Sigmoid colon (tissue), 7 donors: ENCODE results near the gene UTS2B. TPM values are rescaled to one million over a fixed set of nuclear protein-coding genes. Genes with fewer than 3 reads are reported as not detected.

Source experiments
- DNase-seq: peaks from one replicate; pipeline ENCODE4 v3.0.0-alpha.2; 2019
- H3K27ac ChIP-seq, 4 donors: fragments of 200-600 bp; sonication (generic); one replicate each; pipeline ENCODE4 v1.5.1; 2016 to 2019; ENCODE audit warnings: mild to moderate bottlenecking in 1 of 4
- H3K27me3 ChIP-seq, 3 donors: fragments of 200-600 bp; sonication (generic); one replicate each; pipeline ENCODE4 v1.5.1; 2019; ENCODE audit warnings: mild to moderate bottlenecking in 1 of 3
- H3K36me3 ChIP-seq, 4 donors: fragments of 200-600 bp; sonication (generic); one replicate each; pipeline ENCODE4 v1.5.1; 2016 to 2019
- H3K4me1 ChIP-seq, 4 donors: fragments of 200-600 bp; sonication (generic); one replicate each; pipeline ENCODE4 v1.5.1; 2017 to 2019
- H3K4me3 ChIP-seq, 4 donors: fragments of 200-600 bp; sonication (generic); one replicate each; pipeline ENCODE4 v1.5.1; 2017 to 2019; ENCODE audit warnings: mild to moderate bottlenecking in 2 of 4, moderate library complexity in 1 of 4
- H3K9me3 ChIP-seq, 4 donors: fragments of 200-600 bp in 3 of 4; sonication (generic) in 3 of 4; one replicate each; pipeline versions ENCODE4 v1.5.1 to v1.6.1; 2013 to 2019
- CTCF ChIP-seq, 4 experiments: fragments of 450-650 bp in 3 of 4; fragments of 200-600 bp in 1 of 4; IDR thresholded peaks; one replicate each; pipeline ENCODE4 v1.5.1; 2016 to 2019; ENCODE audit warnings: antibody characterized with exemption in 4 of 4, mild to moderate bottlenecking in 3 of 4, moderate library complexity in 2 of 4
- EP300 ChIP-seq, 4 donors: sonication (generic); formaldehyde crosslinking; IDR thresholded peaks; one replicate each; pipeline ENCODE4 v1.6.1; 2017; ENCODE audit warnings: antibody characterized with exemption in 4 of 4
- POLR2A ChIP-seq, 2 donors: fragments of 450-650 bp; IDR thresholded peaks; one replicate each; pipeline ENCODE4 v1.6.1; 2016; ENCODE audit warnings: antibody characterized with exemption in 2 of 2, mild to moderate bottlenecking in 2 of 2, moderate library complexity in 2 of 2
- POLR2AphosphoS5 ChIP-seq, 4 donors: sonication (generic); formaldehyde crosslinking; IDR thresholded peaks; one replicate each; pipeline ENCODE4 v1.6.1; 2017; ENCODE audit warnings: antibody characterized with exemption in 4 of 4
- WGBS, 2 donors: extraction: QIAGEN DNeasy Blood & Tissue Kit; methylation state at CpG; one replicate each; pipeline ENCODE4 v1.1.7; 2013; 5-methylcytosine and 5-hydroxymethylcytosine counted together
- intact Hi-C: fragments of 100-400 bp; cut with DNase I; formaldehyde crosslinking; loops from one replicate; pipeline ENCODE4 v1.15.1; 2023
- polyA plus RNA-seq, 3 donors: library from polyadenylated mRNA; stranded (reverse); fragments of 200-250 nt; gene quantifications; one replicate each; pipeline ENCODE4 v1.2.3, GENCODE V29; 2013
- total RNA-seq, 4 donors: library from RNA; depleted of rRNA; stranded (reverse); fragments of >200 nt; gene quantifications; one replicate each; pipeline ENCODE4 v1.1.0, GENCODE V29; 2016
- donor health status: healthy with polysubstance abuse.
- donor health status: Bipolar disorder and iron deficiency.
- donor health status: healthy.

UTS2B gene
- total and polyA plus RNA-seq, 7 donors, result 0.17 to 0.71 (median 0.28) TPM; not detected in 4

GRCh38 chr3:191330530-191331048 lies 263 bp upstream of the UTS2B start:
- 14 to 42% methylated on average over 11 of the region's 11 CpGs for WGBS, 2 donors

GRCh38 chr3:191328962-191329653 lies 1.2 kb downstream of the UTS2B start, which contains the start of gene CCDC50:
CCDC50 (plus strand) TSS chr3:191329394; CDS start chr3:191329675, 281 bp downstream.
- intact Hi-C loops, result no loop called here
- Histone ChIP-seq H3K27ac (peak within 1 kb of the TSS; percentile 92 to 96 (median 92)), H3K9me3 (no peaks in the 10 kb centered on the region), H3K36me3 (no peaks in the 10 kb centered on the region), H3K4me1 (peaks cover 0 to 44% (median 32%) of the 10 kb centered on the region in 4 donors), H3K27me3 (no peaks in the 10 kb centered on the region), H3K4me3 (peak within 1 kb of the TSS; percentile 65 to 91 (median 90))
- 0 to 1% methylated on average over 63 of the region's 63 CpGs for WGBS, 2 donors
- no peak for TF ChIP-seq CTCF (IDR thresholded peaks at IDR 0.05)
- TF ChIP-seq POLR2AphosphoS5 (IDR thresholded peaks at IDR 0.05), result peak; percentile 70 to 87 (median 82)
- TF ChIP-seq EP300 (IDR thresholded peaks at IDR 0.05), result peak in 1 of 4 donors; percentile 30
- peak; percentile 20 to 43 for TF ChIP-seq POLR2A (IDR thresholded peaks at IDR 0.05)
- DNase-seq, result peak; percentile 93

More at GRCh38 chr3:191330530-191331048, 263 bp upstream of the UTS2B start:
- Histone ChIP-seq H3K27me3 (no peaks in the 10 kb centered on the region), H3K36me3 (no peaks in the 10 kb centered on the region), H3K27ac (peak overlapping the region; percentile 92 to 96 (median 92)), H3K4me3 (peak overlapping the region; percentile 65 to 91 (median 90)), H3K4me1 (peaks cover 0 to 58% (median 36%) of the 10 kb centered on the region in 4 donors), H3K9me3 (no peaks in the 10 kb centered on the region)
- TF ChIP-seq POLR2AphosphoS5 (IDR thresholded peaks at IDR 0.05) (no peak), CTCF (IDR thresholded peaks at IDR 0.05) (no peak), EP300 (IDR thresholded peaks at IDR 0.05) (no peak), POLR2A (IDR thresholded peaks at IDR 0.05) (no peak)
- intact Hi-C loops, result loop anchor here (5.0 kb wide), 1 partner anchor 47 kb away; no protein-coding TSS in a partner anchor
- DNase-seq, result no peak

GRCh38 chr3:191328383-191328961 lies 1.9 kb downstream of the UTS2B start:
- no peaks in the 10 kb centered on the region for H3K36me3 ChIP-seq
- DNase-seq, result no peak
- H3K4me3 ChIP-seq, result peak overlapping the region; percentile 65 to 91 (median 90)
- H3K4me1 ChIP-seq, result peaks cover 0 to 42% (median 28%) of the 10 kb centered on the region in 4 donors
- H3K27me3 ChIP-seq, result no peaks in the 10 kb centered on the region
- 53 to 64% methylated on average over 9 of the region's 9 CpGs for WGBS, 2 donors
- peak overlapping the region; percentile 92 to 96 (median 92) for H3K27ac ChIP-seq
- TF ChIP-seq POLR2AphosphoS5 (IDR thresholded peaks at IDR 0.05) (no peak), CTCF (IDR thresholded peaks at IDR 0.05) (no peak), POLR2A (IDR thresholded peaks at IDR 0.05) (no peak), EP300 (IDR thresholded peaks at IDR 0.05) (no peak)
- intact Hi-C loops, result no loop called here
- no peaks in the 10 kb centered on the region for H3K9me3 ChIP-seq

- Histone ChIP-seq H3K27ac (no peak overlapping the region), H3K36me3 (no peaks in the 10 kb centered on the region), H3K4me3 (no peak overlapping the region), H3K4me1 (peaks cover 0 to 33% (median 18%) of the 10 kb centered on the region in 4 donors), H3K27me3 (no peaks in the 10 kb centered on the region), H3K9me3 (no peaks in the 10 kb centered on the region)
- TF ChIP-seq POLR2AphosphoS5 (IDR thresholded peaks at IDR 0.05), result no peak
- no peak for TF ChIP-seq EP300 (IDR thresholded peaks at IDR 0.05)
- no peak for TF ChIP-seq POLR2A (IDR thresholded peaks at IDR 0.05)
- TF ChIP-seq CTCF (IDR thresholded peaks at IDR 0.05), result no peak
- intact Hi-C loops, result no loop called here
- 60 to 81% methylated on average over 2 of the region's 2 CpGs for WGBS, 2 donors
- DNase-seq, result no peak
Observed at GRCh38 chr3:191327526-191327925, 2.8 kb downstream of the UTS2B start.
